ENCODE measurements around the gene TRIP11. TPM values are rescaled to one million over a fixed set of nuclear protein-coding genes. Genes with fewer than 3 reads are reported as not detected.

The TRIP11 gene
- total and polyA plus RNA-seq, 4 donors: 4.3 to 28.4 (median 16.6) TPM

DNA sequence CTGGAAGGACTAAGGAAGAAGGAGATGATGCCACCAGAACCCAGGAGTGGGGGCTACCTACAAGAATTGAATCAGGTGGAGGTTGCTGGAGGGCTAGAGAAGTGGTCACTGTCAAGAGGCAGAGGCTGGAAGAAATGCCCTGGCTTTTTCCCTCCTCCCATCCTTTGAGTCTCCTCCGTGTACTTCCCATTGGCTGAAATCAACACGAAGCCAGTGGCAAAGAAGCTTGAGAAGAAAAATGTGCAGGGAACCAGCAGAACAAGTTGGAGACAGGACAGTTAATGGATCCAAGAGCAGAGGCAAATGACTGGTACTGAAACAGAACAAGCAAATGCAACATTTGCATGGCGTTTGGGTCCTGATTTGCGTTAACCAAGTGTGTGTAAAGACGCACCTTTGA, 83.2 kb downstream of the TRIP11 start:
- no peak overlapping the region for H3K4me3 ChIP-seq (ENCODE audit: low read depth in 1 of 3, low read length in 3 of 3)
- H3K27me3 ChIP-seq (ENCODE audit: control insufficient read depth in 4 of 4, insufficient read depth in 4 of 4, low read length in 3 of 4): no peaks in the 10 kb centered on the region
- no peaks in the 10 kb centered on the region for H3K9me3 ChIP-seq (ENCODE audit: control insufficient read depth in 4 of 4, low read length in 3 of 4)
- H3K9ac ChIP-seq (ENCODE audit: low read depth in 1 of 2, low read length in 2 of 2): no peak overlapping the region
- no peak for DNase-seq (ENCODE audit: low spot score)
- no peaks in the 10 kb centered on the region for H3K36me3 ChIP-seq (ENCODE audit: control insufficient read depth in 4 of 4, insufficient read depth in 3 of 4, low read depth in 1 of 4, low read length in 3 of 4)
- H3K27ac ChIP-seq (ENCODE audit: low read depth in 1 of 2, low read length in 2 of 2): no peak overlapping the region
- peaks cover 0 to 11% (median 7%) of the 10 kb centered on the region in 4 donors for H3K4me1 ChIP-seq (ENCODE audit: control insufficient read depth in 4 of 4, insufficient read depth in 4 of 4, low read length in 3 of 4)
- TF ChIP-seq NR2F2 (IDR thresholded peaks at IDR 0.05) (no peak), YY1 (IDR thresholded peaks at IDR 0.05) (no peak), JUND (IDR thresholded peaks at IDR 0.05) (no peak), FOXA2 (IDR thresholded peaks at IDR 0.05) (no peak), EGR1 (IDR thresholded peaks at IDR 0.05; ENCODE audit: low read depth in 2 of 2) (no peak), RXRA (IDR thresholded peaks at IDR 0.05) (no peak), TAF1 (conservative IDR thresholded peaks at IDR 0.05) (no peak), HNF4G (IDR thresholded peaks at IDR 0.05) (no peak), GABPA (IDR thresholded peaks at IDR 0.05 in 1 of 2, conservative IDR thresholded peaks at IDR 0.05 in 1 of 2) (no peak), FOXA1 (IDR thresholded peaks at IDR 0.05) (no peak), HNF4A (conservative IDR thresholded peaks at IDR 0.05) (no peak), SP1 (IDR thresholded peaks at IDR 0.05) (no peak), RAD21 (IDR thresholded peaks at IDR 0.05) (no peak)
- TF ChIP-seq, protein P1, sequence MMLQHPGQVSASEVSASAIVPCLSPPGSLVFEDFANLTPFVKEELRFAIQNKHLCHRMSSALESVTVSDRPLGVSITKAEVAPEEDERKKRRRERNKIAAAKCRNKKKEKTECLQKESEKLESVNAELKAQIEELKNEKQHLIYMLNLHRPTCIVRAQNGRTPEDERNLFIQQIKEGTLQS (IDR thresholded peaks at IDR 0.05): no peak
- TF ChIP-seq, protein P2, sequence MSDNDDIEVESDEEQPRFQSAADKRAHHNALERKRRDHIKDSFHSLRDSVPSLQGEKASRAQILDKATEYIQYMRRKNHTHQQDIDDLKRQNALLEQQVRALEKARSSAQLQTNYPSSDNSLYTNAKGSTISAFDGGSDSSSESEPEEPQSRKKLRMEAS (IDR thresholded peaks at IDR 0.05): no peak
- WGBS: 92% methylated on average over 5 of the region's 5 CpGs

DNA sequence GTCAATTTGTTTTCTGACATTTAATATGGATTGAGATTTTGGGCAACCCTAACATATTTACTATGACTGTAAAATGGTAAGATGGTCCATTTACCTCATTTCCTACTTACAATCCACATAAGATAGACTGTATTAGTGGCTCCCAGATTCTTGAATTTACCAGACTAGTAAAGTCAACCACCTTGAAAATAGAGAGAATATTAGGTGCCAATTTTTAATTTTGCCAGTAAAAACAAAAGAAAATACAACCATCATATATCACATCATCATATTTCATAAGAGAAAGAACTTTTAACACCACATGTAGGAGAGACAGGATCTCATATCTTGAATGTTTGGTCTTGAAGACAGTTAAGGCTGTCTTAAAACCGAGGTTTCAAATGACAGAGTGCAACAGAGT, 84.7 kb downstream of the TRIP11 start:
- no peak overlapping the region for H3K9ac ChIP-seq (ENCODE audit: low read depth in 1 of 2, low read length in 2 of 2)
- TF ChIP-seq RAD21 (IDR thresholded peaks at IDR 0.05) (no peak), TAF1 (conservative IDR thresholded peaks at IDR 0.05) (no peak), GABPA (IDR thresholded peaks at IDR 0.05 in 1 of 2, conservative IDR thresholded peaks at IDR 0.05 in 1 of 2) (no peak), NR2F2 (IDR thresholded peaks at IDR 0.05) (no peak), SP1 (IDR thresholded peaks at IDR 0.05) (no peak)
- TF ChIP-seq, protein P3, sequence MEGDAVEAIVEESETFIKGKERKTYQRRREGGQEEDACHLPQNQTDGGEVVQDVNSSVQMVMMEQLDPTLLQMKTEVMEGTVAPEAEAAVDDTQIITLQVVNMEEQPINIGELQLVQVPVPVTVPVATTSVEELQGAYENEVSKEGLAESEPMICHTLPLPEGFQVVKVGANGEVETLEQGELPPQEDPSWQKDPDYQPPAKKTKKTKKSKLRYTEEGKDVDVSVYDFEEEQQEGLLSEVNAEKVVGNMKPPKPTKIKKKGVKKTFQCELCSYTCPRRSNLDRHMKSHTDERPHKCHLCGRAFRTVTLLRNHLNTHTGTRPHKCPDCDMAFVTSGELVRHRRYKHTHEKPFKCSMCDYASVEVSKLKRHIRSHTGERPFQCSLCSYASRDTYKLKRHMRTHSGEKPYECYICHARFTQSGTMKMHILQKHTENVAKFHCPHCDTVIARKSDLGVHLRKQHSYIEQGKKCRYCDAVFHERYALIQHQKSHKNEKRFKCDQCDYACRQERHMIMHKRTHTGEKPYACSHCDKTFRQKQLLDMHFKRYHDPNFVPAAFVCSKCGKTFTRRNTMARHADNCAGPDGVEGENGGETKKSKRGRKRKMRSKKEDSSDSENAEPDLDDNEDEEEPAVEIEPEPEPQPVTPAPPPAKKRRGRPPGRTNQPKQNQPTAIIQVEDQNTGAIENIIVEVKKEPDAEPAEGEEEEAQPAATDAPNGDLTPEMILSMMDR (IDR thresholded peaks at IDR 0.05; ENCODE audit: low read depth, low read length, missing input control): no peak
- TF ChIP-seq, protein P4, sequence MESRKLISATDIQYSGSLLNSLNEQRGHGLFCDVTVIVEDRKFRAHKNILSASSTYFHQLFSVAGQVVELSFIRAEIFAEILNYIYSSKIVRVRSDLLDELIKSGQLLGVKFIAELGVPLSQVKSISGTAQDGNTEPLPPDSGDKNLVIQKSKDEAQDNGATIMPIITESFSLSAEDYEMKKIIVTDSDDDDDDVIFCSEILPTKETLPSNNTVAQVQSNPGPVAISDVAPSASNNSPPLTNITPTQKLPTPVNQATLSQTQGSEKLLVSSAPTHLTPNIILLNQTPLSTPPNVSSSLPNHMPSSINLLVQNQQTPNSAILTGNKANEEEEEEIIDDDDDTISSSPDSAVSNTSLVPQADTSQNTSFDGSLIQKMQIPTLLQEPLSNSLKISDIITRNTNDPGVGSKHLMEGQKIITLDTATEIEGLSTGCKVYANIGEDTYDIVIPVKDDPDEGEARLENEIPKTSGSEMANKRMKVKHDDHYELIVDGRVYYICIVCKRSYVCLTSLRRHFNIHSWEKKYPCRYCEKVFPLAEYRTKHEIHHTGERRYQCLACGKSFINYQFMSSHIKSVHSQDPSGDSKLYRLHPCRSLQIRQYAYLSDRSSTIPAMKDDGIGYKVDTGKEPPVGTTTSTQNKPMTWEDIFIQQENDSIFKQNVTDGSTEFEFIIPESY (IDR thresholded peaks at IDR 0.05): no peak
- H3K27ac ChIP-seq (ENCODE audit: low read depth in 1 of 2, low read length in 2 of 2): no peak overlapping the region
- no peak overlapping the region for H3K4me3 ChIP-seq (ENCODE audit: low read depth in 1 of 3, low read length in 3 of 3)
- no peaks in the 10 kb centered on the region for H3K9me3 ChIP-seq (ENCODE audit: control insufficient read depth in 4 of 4, low read length in 3 of 4)
- no peaks in the 10 kb centered on the region for H3K27me3 ChIP-seq (ENCODE audit: control insufficient read depth in 4 of 4, insufficient read depth in 4 of 4, low read length in 3 of 4)
- no peak for DNase-seq (ENCODE audit: low spot score)
- H3K36me3 ChIP-seq (ENCODE audit: control insufficient read depth in 4 of 4, insufficient read depth in 3 of 4, low read depth in 1 of 4, low read length in 3 of 4): no peaks in the 10 kb centered on the region
- 81% methylated on average over 1 of the region's 1 CpG for WGBS
- H3K4me1 ChIP-seq (ENCODE audit: control insufficient read depth in 4 of 4, insufficient read depth in 4 of 4, low read length in 3 of 4): peaks cover 0 to 11% (median 7%) of the 10 kb centered on the region in 4 donors

Measured in liver (tissue), 9 donors.